NCI-H187 treated with DMSO at 0.1 percent for 48 hours (cell line): ENCODE results near the gene EFCAB8.
"Not testable (repeated sequence)": the region's sequence is repeated elsewhere in the genome, so short reads cannot be mapped to it uniquely, and the experiment has no call there.

ENCODE experiments used
- DNase-seq: peaks from one replicate; lab custom pipeline; 2025; lab: John Stamatoyannopoulos, UW

EFCAB8 gene

GRCh38 chr20:32912688-32913087 is 54.0 kb downstream of the EFCAB8 start:
- DNase-seq = no peak

- DNase-seq = no peak
Observed at GRCh38 chr20:32914031-32914430, 55.3 kb downstream of the EFCAB8 start.

- no peak for DNase-seq
Observed at GRCh38 chr20:32917191-32917950, 58.6 kb downstream of the EFCAB8 start.

DNA sequence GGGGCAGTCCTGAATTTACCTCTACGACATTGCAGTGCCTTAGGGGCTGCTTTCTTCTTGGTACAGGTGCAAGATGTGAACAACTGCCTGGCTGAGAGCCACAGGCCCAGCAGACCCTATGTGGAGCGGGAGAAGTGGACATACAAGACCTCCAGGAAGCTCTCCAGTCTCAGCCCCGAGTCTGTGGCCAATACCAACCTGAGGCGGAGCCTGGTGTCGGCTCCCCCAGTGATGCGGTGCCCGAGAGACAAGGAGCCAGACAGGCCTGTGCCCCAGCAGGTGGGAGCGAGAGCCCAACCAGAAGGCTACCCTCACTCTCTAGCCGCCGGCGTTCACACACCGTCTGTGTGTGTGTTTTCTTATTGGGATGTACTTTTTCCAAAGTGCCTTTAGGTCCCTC is 59.6 kb downstream of the EFCAB8 start:
- DNase-seq = no peak

- no peak for DNase-seq
Observed at GRCh38 chr20:32918751-32919150, 60.0 kb downstream of the EFCAB8 start.

- no peak for DNase-seq
Observed at GRCh38 chr20:32920066-32920465, 61.3 kb downstream of the EFCAB8 start.

DNA sequence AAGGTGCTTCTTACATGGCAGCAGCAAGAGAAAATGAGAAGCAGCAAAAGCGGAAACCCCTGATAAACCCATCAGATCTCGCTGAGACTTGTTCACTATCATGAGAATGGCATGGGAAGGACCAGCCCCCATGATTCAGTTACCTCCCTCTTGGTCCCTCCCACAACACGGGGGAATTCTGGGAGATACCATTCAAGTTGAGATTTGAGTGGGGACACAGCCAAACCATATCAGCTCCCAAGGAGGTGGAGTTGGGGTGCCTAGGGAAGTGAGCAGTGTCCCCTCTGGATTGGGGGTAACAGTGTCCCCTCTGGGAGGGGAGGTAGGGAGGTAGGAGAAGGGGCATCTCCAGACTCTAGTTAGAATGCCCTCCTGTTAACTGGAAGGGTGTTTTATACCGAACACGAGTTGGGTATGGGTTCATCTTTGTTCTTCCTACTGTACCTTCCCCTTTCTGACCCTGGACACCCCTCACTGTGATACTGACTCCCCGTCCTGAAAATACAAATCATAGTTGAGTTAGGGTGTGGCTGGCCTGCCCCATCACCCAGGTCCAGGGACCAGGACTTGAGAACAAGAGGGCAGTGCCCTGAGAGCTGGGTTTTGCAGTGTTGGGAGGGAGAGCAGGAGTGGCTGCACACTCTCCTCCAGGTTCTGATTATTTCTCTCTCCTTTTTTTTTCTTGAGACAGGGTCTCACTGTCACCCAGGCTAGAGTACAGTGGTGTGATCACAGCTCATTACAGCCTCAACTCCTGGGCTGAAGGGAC is 62.0 kb downstream of the EFCAB8 start:
- DNase-seq = no peak

DNA sequence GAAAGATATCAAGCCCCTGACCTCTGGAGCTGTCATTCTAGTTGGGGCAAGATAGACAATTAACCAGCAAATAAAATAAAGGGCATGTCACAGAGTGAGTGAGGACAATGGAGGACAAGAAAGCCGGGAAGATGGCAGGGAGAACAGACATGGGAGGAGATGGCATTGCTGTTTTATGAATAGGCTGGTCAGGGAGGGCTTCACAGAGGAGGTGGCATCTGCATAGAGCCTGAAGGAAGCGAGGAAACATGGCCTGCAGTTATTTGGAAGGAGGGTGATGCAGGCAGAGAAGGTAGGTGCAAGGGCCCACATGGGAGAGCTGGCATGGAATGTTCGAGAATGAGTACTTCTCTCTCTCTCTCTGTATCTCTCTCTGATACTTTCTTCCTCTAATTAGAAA is 63.7 kb downstream of the EFCAB8 start:
- DNase-seq = no peak

GRCh38 chr20:32924781-32925180 is 66.1 kb downstream of the EFCAB8 start:
- DNase-seq = no peak

- DNase-seq = no peak
Observed at GRCh38 chr20:32925481-32926196, 66.9 kb downstream of the EFCAB8 start.

GRCh38 chr20:32929162-32929561 is 70.4 kb downstream of the EFCAB8 start:
- DNase-seq = no peak

GRCh38 chr20:32930181-32930580 is 71.5 kb downstream of the EFCAB8 start:
- no peak for DNase-seq

DNA sequence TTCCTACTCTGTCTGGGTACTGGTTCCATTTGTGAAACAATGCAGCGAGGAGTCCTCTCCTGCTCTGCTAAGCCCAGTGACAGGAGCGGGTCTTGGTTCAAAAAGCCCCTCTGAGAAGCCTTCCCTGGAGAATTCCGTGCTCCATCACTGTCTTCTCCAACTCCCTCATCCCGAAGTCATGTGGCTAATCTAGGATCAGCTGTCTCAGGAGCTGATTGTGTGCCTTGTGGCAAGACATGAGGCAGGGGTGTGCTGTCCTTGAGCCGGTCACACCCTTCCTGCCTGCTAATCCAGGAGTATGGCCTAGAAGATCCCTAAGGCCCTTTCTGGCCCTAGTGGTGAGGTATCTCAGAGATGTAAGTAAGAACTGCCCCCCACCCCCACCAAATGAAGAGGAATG is 72.0 kb downstream of the EFCAB8 start:
- DNase-seq = no peak

DNA sequence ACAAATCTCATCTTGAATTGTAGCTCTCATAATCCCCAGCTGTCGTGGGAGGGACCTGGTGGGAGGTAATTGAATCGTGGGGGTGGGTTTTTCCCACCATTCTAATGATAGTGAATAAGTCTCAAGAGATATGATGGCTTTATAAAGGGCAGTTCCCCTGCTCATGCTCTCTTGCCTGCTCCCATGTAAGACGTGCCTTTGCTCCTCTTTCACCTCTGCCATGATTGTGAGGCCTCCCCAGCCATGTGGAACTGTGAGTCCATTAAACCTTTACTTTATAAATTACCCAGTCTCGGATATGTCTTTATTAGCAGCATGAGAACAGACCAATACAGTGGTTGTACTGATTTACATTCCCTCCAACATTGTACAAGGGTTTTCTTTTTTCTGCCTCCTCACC is 75.9 kb downstream of the EFCAB8 start:
- no peak for DNase-seq

DNA sequence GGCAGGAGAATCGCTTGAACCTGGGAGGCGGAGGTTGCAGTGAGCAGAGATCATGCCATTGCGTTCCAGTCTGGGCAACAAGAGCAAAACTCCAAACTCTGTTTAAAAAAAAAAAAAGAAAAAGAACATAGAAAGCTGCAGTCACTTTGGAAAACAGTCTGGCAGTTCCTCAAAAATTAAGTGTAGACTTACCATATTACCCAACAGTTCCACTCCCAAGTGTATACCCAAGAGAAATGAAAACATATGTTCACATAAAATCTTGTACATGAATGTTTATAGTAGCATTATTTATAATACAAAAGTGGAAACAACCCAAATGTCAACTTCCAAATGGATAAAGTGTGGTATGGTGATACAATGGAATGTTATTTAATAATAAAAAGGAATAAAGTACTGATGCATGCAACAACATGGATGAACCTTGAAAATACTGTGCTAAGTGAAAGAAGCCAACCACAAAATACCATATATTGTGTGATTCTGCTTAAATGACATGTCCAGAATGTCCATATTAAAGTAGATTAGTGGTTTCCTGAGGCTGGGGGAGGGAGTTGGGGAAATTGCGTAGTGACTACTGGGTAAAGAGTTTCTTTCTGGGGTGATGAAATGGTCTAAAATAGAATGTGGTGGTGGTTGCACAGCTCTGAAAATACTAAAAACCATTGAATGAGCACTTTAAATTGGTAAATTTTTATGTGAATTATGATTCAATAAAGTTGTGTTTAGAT is 82.6 kb downstream of the EFCAB8 start:
- DNase-seq = no peak

GRCh38 chr20:32943490-32944052 is 84.8 kb downstream of the EFCAB8 start:
- no peak for DNase-seq

- no peak for DNase-seq
Observed at GRCh38 chr20:32945710-32946221, 87.0 kb downstream of the EFCAB8 start.

DNA sequence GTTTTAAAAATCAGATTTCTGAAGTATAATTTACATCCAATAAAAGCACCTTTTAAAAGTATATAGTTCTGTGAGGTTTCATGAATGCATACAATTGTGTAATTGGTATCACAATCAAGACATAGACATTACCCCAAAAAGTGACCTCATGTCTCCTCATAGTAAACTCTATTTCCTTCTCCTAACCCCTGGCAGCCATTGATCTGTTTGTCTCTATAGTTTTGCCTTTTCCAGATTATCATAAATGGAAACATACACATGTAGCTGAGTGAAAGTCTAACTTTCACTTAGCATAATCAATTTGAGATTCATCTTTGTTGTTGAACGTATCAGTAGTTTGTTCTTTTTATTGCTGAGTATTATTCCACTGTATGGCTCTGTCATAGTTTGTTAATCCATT is 87.9 kb downstream of the EFCAB8 start:
- DNase-seq = no peak

- DNase-seq = not testable (repeated sequence)
Observed at GRCh38 chr20:32950539-32950938, 91.8 kb downstream of the EFCAB8 start.

GRCh38 chr20:32957459-32957858 is 98.7 kb downstream of the EFCAB8 start:
- DNase-seq = no peak

- no peak for DNase-seq
Observed at GRCh38 chr20:32958574-32958973, 99.9 kb downstream of the EFCAB8 start.
